Gastrocnemius medialis (tissue), 4 donors: ENCODE measurements around the gene MRGPRX2. TPM values are rescaled to one million over a fixed set of nuclear protein-coding genes. Genes with fewer than 3 reads are reported as not detected.

Experiments used
- ATAC-seq, 2 donors: fragments of 150-250 bp; one replicate each; pipeline ENCODE4 v1.9.1; 2016
- DNase-seq, 2 donors: peaks; one replicate each; pipeline ENCODE4 v3.0.0-alpha.2; 2019
- H3K27ac ChIP-seq, 4 donors: fragments of 200-600 bp; sonication (generic); 1 replicate in 1 of 4; 2 replicates in 3 of 4; pipeline ENCODE4 v1.5.1; 2016 to 2018; ENCODE audit warnings: mild to moderate bottlenecking in 2 of 4, moderate library complexity in 1 of 4
- H3K27me3 ChIP-seq, 3 donors: fragments of 200-600 bp; sonication (generic) in 2 of 3; 1 replicate in 1 of 3; 2 replicates in 2 of 3; pipeline versions ENCODE4 v1.5.1 to v1.6.0; 2016 to 2019; ENCODE audit warnings: mild to moderate bottlenecking in 1 of 3, moderate library complexity in 1 of 3
- H3K36me3 ChIP-seq, 2 donors: fragments of 200-600 bp; sonication (generic) in 1 of 2; one replicate each; pipeline ENCODE4 v1.5.1; 2017 to 2018
- H3K4me1 ChIP-seq, 2 donors: fragments of 200-600 bp; sonication (generic) in 1 of 2; one replicate each; pipeline ENCODE4 v1.5.1; 2016 to 2017; ENCODE audit warnings: mild to moderate bottlenecking in 2 of 2
- H3K4me3 ChIP-seq, 4 donors: fragments of 200-600 bp; sonication (generic) in 3 of 4; 1 replicate in 1 of 4; 2 replicates in 3 of 4; pipeline ENCODE4 v1.5.1; 2016 to 2019; ENCODE audit warnings: mild to moderate bottlenecking in 2 of 4
- H3K9me3 ChIP-seq, 3 donors: fragments of 200-600 bp; sonication (generic) in 2 of 3; 1 replicate in 1 of 3; 2 replicates in 2 of 3; pipeline ENCODE4 v1.5.1; 2016 to 2019
- CTCF ChIP-seq, 5 experiments: fragments of 450-650 bp in 3 of 5; fragments of 200-600 bp in 2 of 5; sonication (generic) in 2 of 5; IDR thresholded peaks in 4 of 5; conservative IDR thresholded peaks in 1 of 5; 1 replicate in 4 of 5; 2 replicates in 1 of 5; pipeline ENCODE4 v1.5.1; 2016 to 2019; ENCODE audit warnings: antibody characterized with exemption in 5 of 5, mild to moderate bottlenecking in 3 of 5, moderate library complexity in 3 of 5
- POLR2A ChIP-seq, 2 donors: fragments of 450-650 bp; IDR thresholded peaks; one replicate each; pipeline ENCODE4 v1.6.1; 2017; ENCODE audit warnings: antibody characterized with exemption in 2 of 2, mild to moderate bottlenecking in 2 of 2, moderate library complexity in 2 of 2
- in situ Hi-C, 4 donors: fragments of 200-750 bp; cut with MboI; loops; one replicate each; pipeline versions ENCODE4 v1.15.0 to v1.8.0; 2017; ENCODE audit warnings: low sequenced_read_pairs in 4 of 4
- intact Hi-C: fragments of 100-400 bp; cut with DNase I; formaldehyde crosslinking; loops from one replicate; pipeline ENCODE4 v1.15.1; 2023; ENCODE audit warnings: low total_unique reads
- total RNA-seq, 4 donors: library from RNA; depleted of rRNA; stranded (reverse); fragments of >200 nt; gene quantifications; one replicate each; pipeline versions ENCODE4 v1.1.0 to v1.2.3, GENCODE V29; 2016

MRGPRX2 gene
- total RNA-seq, 4 donors from 2014 or later, result not detected

- Histone ChIP-seq H3K4me3 (no peak overlapping the region), H3K36me3 (no peaks in the 10 kb centered on the region), H3K9me3 (no peaks in the 10 kb centered on the region), H3K27ac (no peak overlapping the region), H3K4me1 (no peaks in the 10 kb centered on the region), H3K27me3 (no peaks in the 10 kb centered on the region)
- intact Hi-C loops (no loop called here), in situ Hi-C loops (no loop called here)
- TF ChIP-seq POLR2A (IDR thresholded peaks at IDR 0.05), result no peak
- TF ChIP-seq CTCF (IDR thresholded peaks at IDR 0.05 in 4 of 5, conservative IDR thresholded peaks at IDR 0.05 in 1 of 5), result no peak
- DNase-seq, result no peak
- ATAC-seq, result no peak
Measured at GRCh38 chr11:19012636-19013035, 47.9 kb downstream of the MRGPRX2 start.

Other genes starting within 250 kb of the MRGPRX2 start
- gene MRGPRX1, start 121.3 kb downstream of the MRGPRX2 start, total RNA-seq, result not detected
- 1 to 10 TPM; 1.4 to 6.4 (median 3.5) TPM for gene ZDHHC13, start 56.5 kb upstream of the MRGPRX2 start, total RNA-seq
- 100 to 1,000 TPM in 2 of 4 donors, 10 to 100 TPM in 1, 1 to 10 TPM in 1; 2.2 to 300 (median 89.5) TPM for gene CSRP3, start 141.3 kb upstream of the MRGPRX2 start, total RNA-seq
- gene E2F8, start 180.2 kb upstream of the MRGPRX2 start, total RNA-seq, result under 1 TPM in 3 of 4 donors, not detected in 1; 0.39 to 0.80 (median 0.78) TPM